Stimulated activated CD8-positive, alpha-beta memory T cell treated with anti-CD3 and anti-CD28 coated beads, Interleukin-7, amount 100 ng/mL, for 4 hours (primary cell): ENCODE results near the gene ZNF532.
"Not testable (repeated sequence)": the region's sequence is repeated elsewhere in the genome, so short reads cannot be mapped to it uniquely, and the experiment has no call there.

Source experiments
- DNase-seq, 2 donors: peaks; one replicate each; pipeline ENCODE4 v3.0.0-alpha.2; 2020; ENCODE audit warnings: low read depth in 2 of 2

ZNF532 gene

GRCh38 chr18:58864146-58865032, at the start of gene ZNF532:
Gene ZNF532, plus strand, starts transcription at chr18:58864877. CDS start in a region left out here.
- DNase-seq = no peak

- DNase-seq = no peak
Observed at GRCh38 chr18:58819051-58819450, 45.6 kb upstream of the ZNF532 start.

GRCh38 chr18:58820251-58820650, 44.4 kb upstream of the ZNF532 start:
- DNase-seq = no peak

GRCh38 chr18:58822944-58823343, 41.7 kb upstream of the ZNF532 start:
- DNase-seq = no peak

GRCh38 chr18:58823412-58823811, 41.3 kb upstream of the ZNF532 start:
- no peak for DNase-seq

GRCh38 chr18:58826926-58827325, 37.8 kb upstream of the ZNF532 start:
- DNase-seq = not testable (repeated sequence)

GRCh38 chr18:58827428-58827827, 37.2 kb upstream of the ZNF532 start:
- no peak for DNase-seq

GRCh38 chr18:58827886-58828285, 36.8 kb upstream of the ZNF532 start:
- DNase-seq = no peak

GRCh38 chr18:58828399-58829121, 36.1 kb upstream of the ZNF532 start:
- no peak for DNase-seq

- DNase-seq = no peak
Observed at GRCh38 chr18:58829263-58829662, 35.4 kb upstream of the ZNF532 start.

GRCh38 chr18:58829886-58830285, 34.8 kb upstream of the ZNF532 start:
- not testable (repeated sequence) for DNase-seq

GRCh38 chr18:58831606-58832005, 33.1 kb upstream of the ZNF532 start:
- DNase-seq = no peak

- no peak for DNase-seq
Observed at GRCh38 chr18:58838165-58838860, 26.4 kb upstream of the ZNF532 start.

- DNase-seq = no peak
Observed at GRCh38 chr18:58838946-58839345, 25.7 kb upstream of the ZNF532 start.

GRCh38 chr18:58842978-58843687, 21.5 kb upstream of the ZNF532 start:
- DNase-seq = no peak

GRCh38 chr18:58843688-58844035, 21.0 kb upstream of the ZNF532 start:
- no peak for DNase-seq

GRCh38 chr18:58844871-58845270, 19.8 kb upstream of the ZNF532 start:
- no peak for DNase-seq

- DNase-seq = no peak
Observed at GRCh38 chr18:58845928-58846724, 18.6 kb upstream of the ZNF532 start.

GRCh38 chr18:58847383-58848071, 17.1 kb upstream of the ZNF532 start:
- DNase-seq = no peak

GRCh38 chr18:58848685-58849084, 16.0 kb upstream of the ZNF532 start:
- DNase-seq = no peak
